Measurements from ENCODE around the gene CRELD1.

The CRELD1 gene

GRCh38 chr3:9903904-9904303 lies 29.7 kb upstream of the CRELD1 start:
- no peak for FAIRE-seq

- no peak for FAIRE-seq
Observed at GRCh38 chr3:9906480-9906879, 27.2 kb upstream of the CRELD1 start.

GRCh38 chr3:9908286-9908685 lies 25.3 kb upstream of the CRELD1 start:
- no peak for FAIRE-seq

GRCh38 chr3:9909221-9910013 lies 24.2 kb upstream of the CRELD1 start:
- no peak for FAIRE-seq

- FAIRE-seq, result no peak
Observed at GRCh38 chr3:9911863-9912262, 21.8 kb upstream of the CRELD1 start.

- no peak for FAIRE-seq
Observed at GRCh38 chr3:9912294-9912935, 21.2 kb upstream of the CRELD1 start.

- FAIRE-seq, result no peak
Observed at GRCh38 chr3:9913601-9914000, 20.0 kb upstream of the CRELD1 start.

- no peak for FAIRE-seq
Observed at GRCh38 chr3:9914011-9914410, 19.6 kb upstream of the CRELD1 start.

- FAIRE-seq, result no peak
Observed at GRCh38 chr3:9914559-9915253, 18.9 kb upstream of the CRELD1 start.

GRCh38 chr3:9915254-9916141 lies 18.1 kb upstream of the CRELD1 start:
- FAIRE-seq, result no peak

GRCh38 chr3:9916346-9916733 lies 17.3 kb upstream of the CRELD1 start:
- no peak for FAIRE-seq

- no peak for FAIRE-seq
Observed at GRCh38 chr3:9916734-9917680, 16.6 kb upstream of the CRELD1 start, which contains the start of gene IL17RC. Gene IL17RC (plus strand): TSS chr3:9917098. CDS start chr3:9917316, 218 bp downstream.

GRCh38 chr3:9917820-9918219 lies 15.8 kb upstream of the CRELD1 start:
- FAIRE-seq, result no peak

GRCh38 chr3:9918261-9919038 lies 15.2 kb upstream of the CRELD1 start:
- no peak for FAIRE-seq

- no peak for FAIRE-seq
Observed at GRCh38 chr3:9928158-9928557, 5.5 kb upstream of the CRELD1 start.

- FAIRE-seq, result no peak
Observed at GRCh38 chr3:9930804-9931418, 2.7 kb upstream of the CRELD1 start.

GRCh38 chr3:9932535-9932842 lies 1.1 kb upstream of the CRELD1 start:
- no peak for FAIRE-seq

- no peak for FAIRE-seq
Observed at GRCh38 chr3:9932843-9933560, 632 bp upstream of the CRELD1 start.

GRCh38 chr3:9934235-9934621 lies 594 bp downstream of the CRELD1 start:
- FAIRE-seq, result no peak

GRCh38 chr3:9934993-9935392 lies 1.4 kb downstream of the CRELD1 start:
- no peak for FAIRE-seq

All from A204.1 (cell line).